Prostate gland (tissue), 2 donors: ENCODE measurements around the gene IGFBP3.

ENCODE experiments used
- POLR2A ChIP-seq: fragments of 450-650 bp; IDR thresholded peaks from one replicate; pipeline ENCODE4 v1.6.1; 2016; ENCODE audit warnings: antibody characterized with exemption, mild to moderate bottlenecking
- POLR2AphosphoS5 ChIP-seq: sonication (generic); formaldehyde crosslinking; IDR thresholded peaks from one replicate; pipeline ENCODE4 v1.6.1; 2017; ENCODE audit warnings: antibody characterized with exemption
- TF ChIP-seq, protein P1 (sequence below), 4 experiments: fragments of 200-600 bp in 2 of 4; fragments of 450-650 bp in 2 of 4; sonication (generic) in 2 of 4; IDR thresholded peaks; 1 replicate in 3 of 4; 2 replicates in 1 of 4; pipeline ENCODE4 v1.5.1; 2016 to 2019; ENCODE audit warnings: antibody characterized with exemption in 4 of 4, mild to moderate bottlenecking in 2 of 4, moderate library complexity in 2 of 4

DNA sequence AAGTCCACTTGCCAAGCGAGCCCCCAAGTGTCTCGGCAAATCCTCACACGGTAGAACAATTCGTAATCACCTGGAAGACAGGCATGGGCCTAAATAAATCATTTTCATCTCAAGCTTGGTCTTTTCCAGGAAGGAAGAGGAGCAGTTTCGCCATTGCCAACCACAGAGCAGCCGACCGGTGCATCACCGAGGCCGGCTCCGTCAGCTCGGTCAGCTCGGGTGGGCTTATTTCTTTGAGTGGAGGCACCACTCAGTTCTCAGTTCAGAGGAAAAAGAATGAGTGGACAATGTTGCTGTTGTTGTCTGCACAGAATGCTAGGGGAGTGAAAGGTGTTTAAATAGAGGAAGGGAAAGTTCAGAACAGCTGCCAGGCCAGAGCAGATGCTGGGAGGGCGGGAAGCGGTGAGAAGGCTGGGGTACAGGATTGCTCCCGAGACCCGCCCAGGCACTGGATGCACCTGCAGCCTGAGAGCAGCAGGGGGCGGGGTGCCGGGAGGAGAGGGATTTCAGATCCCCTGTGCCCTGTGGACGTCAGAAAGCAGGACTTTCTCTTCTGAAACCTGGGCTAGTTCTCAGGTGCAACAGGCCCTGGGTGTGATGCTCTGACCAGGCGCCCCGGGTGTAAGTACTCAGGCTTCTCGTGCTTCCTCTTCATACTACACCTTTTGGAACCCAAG, 17.7 kb upstream of the IGFBP3 start:
- TF ChIP-seq, protein P1, sequence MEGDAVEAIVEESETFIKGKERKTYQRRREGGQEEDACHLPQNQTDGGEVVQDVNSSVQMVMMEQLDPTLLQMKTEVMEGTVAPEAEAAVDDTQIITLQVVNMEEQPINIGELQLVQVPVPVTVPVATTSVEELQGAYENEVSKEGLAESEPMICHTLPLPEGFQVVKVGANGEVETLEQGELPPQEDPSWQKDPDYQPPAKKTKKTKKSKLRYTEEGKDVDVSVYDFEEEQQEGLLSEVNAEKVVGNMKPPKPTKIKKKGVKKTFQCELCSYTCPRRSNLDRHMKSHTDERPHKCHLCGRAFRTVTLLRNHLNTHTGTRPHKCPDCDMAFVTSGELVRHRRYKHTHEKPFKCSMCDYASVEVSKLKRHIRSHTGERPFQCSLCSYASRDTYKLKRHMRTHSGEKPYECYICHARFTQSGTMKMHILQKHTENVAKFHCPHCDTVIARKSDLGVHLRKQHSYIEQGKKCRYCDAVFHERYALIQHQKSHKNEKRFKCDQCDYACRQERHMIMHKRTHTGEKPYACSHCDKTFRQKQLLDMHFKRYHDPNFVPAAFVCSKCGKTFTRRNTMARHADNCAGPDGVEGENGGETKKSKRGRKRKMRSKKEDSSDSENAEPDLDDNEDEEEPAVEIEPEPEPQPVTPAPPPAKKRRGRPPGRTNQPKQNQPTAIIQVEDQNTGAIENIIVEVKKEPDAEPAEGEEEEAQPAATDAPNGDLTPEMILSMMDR (IDR thresholded peaks at IDR 0.05): no peak
- TF ChIP-seq POLR2A (no peak), POLR2AphosphoS5 (no peak)
